ENCODE results near the gene CKMT2.

GRCh38 chr5:81286059-81286617 lies 53.0 kb downstream of the CKMT2 start:
- TF ChIP-seq EZH2 (IDR thresholded peaks at IDR 0.05; ENCODE audit: insufficient read depth, poor library complexity, severe bottlenecking): no peak
- no peak for TF ChIP-seq EZH2phosphoT487 (IDR thresholded peaks at IDR 0.05; ENCODE audit: insufficient read depth, low read depth)

Measured in GM23248 (cell line).